Astrocyte of the spinal cord (primary cell): ENCODE data around the gene BMPR1B.

Experiments used
- DNase-seq: peaks from one replicate; pipeline ENCODE4 v3.0.0; 2011; ENCODE audit warnings: low read depth, low spot score
- H3K4me3 ChIP-seq: 2 replicates; pipeline ENCODE4 v1.5.1; 2011; ENCODE audit warnings: low read depth, mild to moderate bottlenecking, low read length, moderate library complexity
- in situ Hi-C: cut with HindIII; loops from 2 replicates; pipeline ENCODE4 v1.10.0; 2017; ENCODE audit warnings: low sequenced_read_pairs
- TF ChIP-seq, protein P1 (sequence below): IDR thresholded peaks from 2 replicates; pipeline ENCODE4 v1.5.1; 2012; ENCODE audit warnings: low read depth, mild to moderate bottlenecking, low read length, inconsistent platforms

The BMPR1B gene

GRCh38 chr4:95114521-95114920, 356.8 kb downstream of the BMPR1B start:
- H3K4me3 ChIP-seq, result no peak overlapping the region
- DNase-seq, result peak; percentile 15
- in situ Hi-C loops, result no loop called here
- TF ChIP-seq, protein P1, sequence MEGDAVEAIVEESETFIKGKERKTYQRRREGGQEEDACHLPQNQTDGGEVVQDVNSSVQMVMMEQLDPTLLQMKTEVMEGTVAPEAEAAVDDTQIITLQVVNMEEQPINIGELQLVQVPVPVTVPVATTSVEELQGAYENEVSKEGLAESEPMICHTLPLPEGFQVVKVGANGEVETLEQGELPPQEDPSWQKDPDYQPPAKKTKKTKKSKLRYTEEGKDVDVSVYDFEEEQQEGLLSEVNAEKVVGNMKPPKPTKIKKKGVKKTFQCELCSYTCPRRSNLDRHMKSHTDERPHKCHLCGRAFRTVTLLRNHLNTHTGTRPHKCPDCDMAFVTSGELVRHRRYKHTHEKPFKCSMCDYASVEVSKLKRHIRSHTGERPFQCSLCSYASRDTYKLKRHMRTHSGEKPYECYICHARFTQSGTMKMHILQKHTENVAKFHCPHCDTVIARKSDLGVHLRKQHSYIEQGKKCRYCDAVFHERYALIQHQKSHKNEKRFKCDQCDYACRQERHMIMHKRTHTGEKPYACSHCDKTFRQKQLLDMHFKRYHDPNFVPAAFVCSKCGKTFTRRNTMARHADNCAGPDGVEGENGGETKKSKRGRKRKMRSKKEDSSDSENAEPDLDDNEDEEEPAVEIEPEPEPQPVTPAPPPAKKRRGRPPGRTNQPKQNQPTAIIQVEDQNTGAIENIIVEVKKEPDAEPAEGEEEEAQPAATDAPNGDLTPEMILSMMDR, result no peak

- no peak for DNase-seq
- H3K4me3 ChIP-seq, result no peak overlapping the region
- in situ Hi-C loops, result no loop called here
- TF ChIP-seq, protein P1, result no peak
These were observed 360.7 kb downstream of the BMPR1B start for GRCh38 chr4:95118497-95118896.

DNA sequence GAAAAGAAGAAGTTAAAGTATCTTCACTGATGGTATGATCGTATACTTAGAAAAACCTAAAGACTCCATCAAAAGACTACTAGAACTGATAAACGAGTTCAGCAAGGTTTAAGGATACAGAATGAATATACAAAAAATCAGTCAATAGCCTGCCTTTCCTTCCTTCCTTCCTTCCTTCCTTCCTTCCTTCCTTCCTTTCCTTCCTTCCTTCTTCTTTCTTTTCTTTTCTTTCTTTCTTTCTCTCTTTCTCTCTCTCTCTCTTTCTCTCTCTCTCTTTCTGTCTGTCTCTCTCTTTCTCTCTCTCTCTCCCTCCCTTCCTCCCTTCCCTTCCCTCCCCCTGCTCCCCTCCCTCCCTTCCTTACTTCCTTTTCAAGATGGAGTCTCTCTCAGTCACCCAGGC, 362.7 kb downstream of the BMPR1B start:
- in situ Hi-C loops, result no loop called here
- TF ChIP-seq, protein P1, result no peak
- no peak for DNase-seq
- H3K4me3 ChIP-seq, result no peak overlapping the region

GRCh38 chr4:95122001-95122400, 364.2 kb downstream of the BMPR1B start:
- in situ Hi-C loops, result no loop called here
- DNase-seq, result no peak
- no peak overlapping the region for H3K4me3 ChIP-seq
- TF ChIP-seq, protein P1, result no peak

- in situ Hi-C loops, result no loop called here
- no peak overlapping the region for H3K4me3 ChIP-seq
- DNase-seq, result peak; percentile 81
- TF ChIP-seq, protein P1, result peak; percentile 62
These were observed 367.2 kb downstream of the BMPR1B start for GRCh38 chr4:95124906-95125504.

DNA sequence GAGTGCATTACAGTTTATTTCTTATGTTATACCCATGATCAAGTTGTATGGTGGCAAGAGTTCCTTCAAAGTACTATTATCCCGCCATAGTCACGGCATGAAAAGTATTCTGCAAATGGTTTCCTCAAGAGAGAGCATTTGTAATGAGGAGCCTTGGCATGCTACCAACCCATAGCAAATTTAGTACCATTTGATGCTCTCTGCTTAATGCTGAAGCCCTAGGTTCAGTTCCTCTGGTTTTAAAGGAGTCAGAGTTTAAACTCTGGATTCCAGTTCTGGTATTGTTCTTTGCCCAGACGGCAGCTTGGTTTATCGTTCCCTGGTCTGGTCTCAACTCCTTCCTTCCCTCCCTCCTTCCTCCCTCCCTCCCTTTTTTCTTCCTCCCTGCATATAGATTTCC, 371.3 kb downstream of the BMPR1B start:
- TF ChIP-seq, protein P1, result no peak
- no peak overlapping the region for H3K4me3 ChIP-seq
- peak; percentile 76 for DNase-seq
- in situ Hi-C loops, result no loop called here
